ENCODE data around the gene LMO4. TPM values are rescaled to one million over a fixed set of nuclear protein-coding genes. Genes with fewer than 3 reads are reported as not detected.

Gene LMO4
- polyA plus RNA-seq, 12 donors: 44.1 to 109 (median 55.2) TPM; not detected in 1

DNA sequence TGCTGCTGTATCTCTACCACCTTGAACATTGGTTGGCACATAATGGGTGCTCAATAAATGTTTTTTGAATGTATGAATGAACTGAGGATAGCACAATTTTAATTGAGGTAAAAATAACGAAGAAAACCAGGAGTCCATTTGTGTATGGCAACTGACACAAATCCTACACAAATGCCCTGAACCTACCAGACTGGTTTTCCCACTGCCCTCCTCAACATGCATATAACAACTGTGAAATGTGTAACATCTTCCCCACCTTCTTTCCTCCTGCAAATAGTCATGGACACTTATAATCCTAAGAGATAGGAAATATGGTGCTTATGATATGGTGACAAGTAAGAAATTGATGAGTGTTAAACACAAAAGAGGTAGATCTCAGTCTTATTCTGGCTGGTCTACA, 9.9 kb upstream of the LMO4 start:
- DNase-seq: no peak

DNA sequence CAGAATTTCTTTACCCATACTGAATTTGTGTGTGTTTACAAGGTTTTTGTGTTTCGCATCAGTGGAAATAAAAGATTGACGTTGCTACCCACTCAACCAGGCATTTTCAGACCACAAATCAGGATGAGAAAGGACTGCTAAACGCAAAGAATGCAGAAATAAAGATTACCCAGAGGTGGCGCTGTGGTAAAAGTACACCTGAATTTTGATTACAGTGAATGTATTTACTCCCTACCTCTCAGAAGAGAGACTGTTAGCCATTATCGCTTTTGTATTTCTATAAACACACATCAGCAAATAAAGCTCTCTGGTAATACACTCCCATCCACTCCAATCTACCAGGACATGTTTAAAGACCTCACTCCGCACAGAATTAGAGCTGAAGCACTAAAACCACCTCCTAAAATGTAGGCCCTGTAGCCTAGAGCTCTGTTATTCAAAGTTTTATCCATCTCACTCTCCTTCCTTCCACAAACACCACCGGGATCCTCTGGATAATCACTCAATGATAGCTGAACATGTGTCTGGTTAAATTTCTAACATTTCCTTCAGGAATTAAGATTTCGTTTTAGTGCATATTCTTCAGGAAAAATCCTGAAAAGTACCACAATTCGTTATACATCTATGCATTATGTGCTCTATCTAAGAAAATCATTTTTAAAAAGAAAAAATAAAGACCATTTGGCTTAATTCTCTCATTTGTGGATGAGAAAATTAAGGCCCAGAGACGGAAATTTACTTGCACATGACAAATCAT, 2.5 kb upstream of the LMO4 start:
- DNase-seq: peak; percentile 56

- peak; percentile 37 for DNase-seq
These were observed 1.1 kb upstream of the LMO4 start for GRCh38 chr1:87327376-87328271.

DNA sequence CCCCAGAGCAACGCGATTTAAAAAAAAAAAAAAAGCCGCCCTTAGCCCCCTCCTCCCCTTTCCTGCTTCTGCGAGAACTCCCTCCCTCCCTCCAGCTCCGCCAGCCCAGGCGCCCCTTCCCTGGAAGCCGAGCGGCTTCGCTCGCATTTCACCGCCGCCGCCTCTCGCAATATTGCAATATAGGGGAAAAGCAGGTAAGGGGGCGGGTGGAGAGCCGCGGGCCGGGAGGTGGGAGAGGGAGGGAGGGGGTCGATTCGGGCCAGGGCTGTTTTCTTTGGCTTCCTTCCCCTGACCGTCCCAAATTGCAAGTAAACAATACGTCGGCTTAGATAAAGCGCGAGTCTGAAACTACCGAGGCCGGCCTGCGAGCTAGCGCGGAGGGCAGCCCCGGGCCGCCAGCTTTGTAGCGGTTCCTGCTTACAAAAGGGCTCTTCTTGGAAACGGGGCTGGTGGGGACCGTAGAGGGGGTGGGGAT, 408 bp downstream of the LMO4 start:
- DNase-seq: peak; percentile 63

DNA sequence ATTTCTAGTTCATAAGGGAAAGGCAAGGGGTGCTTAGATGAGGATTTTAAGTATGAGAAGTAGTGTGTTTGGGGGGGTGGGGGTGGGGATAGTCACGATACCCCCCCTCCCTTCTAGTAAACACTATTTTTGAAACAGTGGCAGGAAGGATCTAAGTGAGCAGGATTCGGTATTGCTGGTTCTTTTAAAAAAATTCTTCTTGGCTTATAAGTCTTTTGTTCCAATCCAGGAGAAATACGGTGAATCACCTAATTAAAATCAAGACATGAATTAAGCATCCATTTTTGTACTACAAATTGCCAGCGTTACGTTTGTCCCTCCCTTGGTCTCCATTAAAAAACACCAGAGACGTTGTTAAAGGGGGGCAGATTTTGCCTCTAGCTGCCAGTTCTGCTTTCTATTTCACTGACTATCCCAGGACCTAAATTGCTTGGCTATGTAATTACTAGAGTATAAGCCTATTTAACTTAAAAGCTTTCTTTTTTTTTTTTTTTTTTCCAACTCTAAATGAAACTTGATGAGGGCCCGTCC, 911 bp downstream of the LMO4 start:
- DNase-seq: peak; percentile 46

DNA sequence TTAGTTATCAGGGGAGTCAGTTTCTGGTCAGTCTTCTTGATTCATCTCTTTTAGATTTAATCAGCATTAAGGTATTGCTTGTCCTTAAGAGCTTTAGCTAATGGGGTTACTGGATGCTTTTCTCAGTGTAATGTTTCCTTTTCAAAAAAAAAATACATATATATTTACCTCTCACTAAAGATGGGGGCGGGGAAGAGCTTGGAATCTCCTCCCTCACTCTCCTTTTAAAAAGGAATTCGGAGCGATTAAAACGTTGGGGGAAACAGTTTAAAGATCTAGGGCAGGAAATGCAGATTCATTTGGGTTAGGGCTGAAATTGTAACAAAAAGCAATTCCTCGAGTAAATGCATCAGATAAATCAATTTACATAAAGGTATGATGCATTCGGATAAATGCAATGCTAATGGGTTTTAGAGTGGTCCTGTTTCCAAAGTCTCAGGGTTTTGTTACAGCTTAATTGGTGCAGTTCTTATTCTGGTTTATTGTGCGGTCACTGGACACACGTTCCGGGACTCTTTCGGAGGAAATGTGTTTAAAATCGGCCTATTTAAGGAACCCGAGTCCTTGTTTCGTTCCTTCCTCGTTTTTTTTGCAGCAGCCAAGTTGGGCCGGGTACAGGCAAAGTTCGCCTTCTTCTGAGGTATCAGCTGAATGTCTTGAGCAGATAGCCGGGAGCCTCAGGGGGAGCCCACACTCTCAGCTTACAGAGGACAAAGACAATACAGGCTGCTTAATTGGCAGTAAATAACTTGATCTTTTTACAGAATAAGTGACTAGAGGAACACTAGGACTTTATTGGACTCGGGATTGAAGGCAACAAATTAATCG, 1.6 kb downstream of the LMO4 start:
- DNase-seq: peak; percentile 40

DNA sequence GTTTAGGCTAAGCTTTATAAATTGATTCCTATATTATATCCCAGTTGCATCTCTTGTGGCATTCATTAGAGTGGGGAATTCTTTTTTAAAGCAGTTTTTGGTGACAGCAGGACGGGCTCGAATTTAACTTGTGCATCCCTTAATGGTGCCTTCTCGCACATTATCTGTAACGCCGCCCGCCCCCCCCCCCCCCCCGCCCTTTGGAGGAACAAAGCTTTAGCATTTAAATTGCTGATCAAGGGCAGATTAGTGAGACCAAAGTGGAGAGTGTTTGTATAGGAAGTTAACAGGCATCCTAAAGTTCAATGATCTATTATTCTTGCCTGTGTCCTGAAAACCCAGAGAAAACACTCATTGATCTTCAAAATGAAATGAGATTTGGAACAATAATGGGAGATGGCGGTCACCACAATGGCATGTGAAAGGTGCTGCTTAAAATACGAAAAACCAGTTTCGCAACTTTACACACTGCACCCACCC, 2.2 kb downstream of the LMO4 start:
- DNase-seq: no peak

DNA sequence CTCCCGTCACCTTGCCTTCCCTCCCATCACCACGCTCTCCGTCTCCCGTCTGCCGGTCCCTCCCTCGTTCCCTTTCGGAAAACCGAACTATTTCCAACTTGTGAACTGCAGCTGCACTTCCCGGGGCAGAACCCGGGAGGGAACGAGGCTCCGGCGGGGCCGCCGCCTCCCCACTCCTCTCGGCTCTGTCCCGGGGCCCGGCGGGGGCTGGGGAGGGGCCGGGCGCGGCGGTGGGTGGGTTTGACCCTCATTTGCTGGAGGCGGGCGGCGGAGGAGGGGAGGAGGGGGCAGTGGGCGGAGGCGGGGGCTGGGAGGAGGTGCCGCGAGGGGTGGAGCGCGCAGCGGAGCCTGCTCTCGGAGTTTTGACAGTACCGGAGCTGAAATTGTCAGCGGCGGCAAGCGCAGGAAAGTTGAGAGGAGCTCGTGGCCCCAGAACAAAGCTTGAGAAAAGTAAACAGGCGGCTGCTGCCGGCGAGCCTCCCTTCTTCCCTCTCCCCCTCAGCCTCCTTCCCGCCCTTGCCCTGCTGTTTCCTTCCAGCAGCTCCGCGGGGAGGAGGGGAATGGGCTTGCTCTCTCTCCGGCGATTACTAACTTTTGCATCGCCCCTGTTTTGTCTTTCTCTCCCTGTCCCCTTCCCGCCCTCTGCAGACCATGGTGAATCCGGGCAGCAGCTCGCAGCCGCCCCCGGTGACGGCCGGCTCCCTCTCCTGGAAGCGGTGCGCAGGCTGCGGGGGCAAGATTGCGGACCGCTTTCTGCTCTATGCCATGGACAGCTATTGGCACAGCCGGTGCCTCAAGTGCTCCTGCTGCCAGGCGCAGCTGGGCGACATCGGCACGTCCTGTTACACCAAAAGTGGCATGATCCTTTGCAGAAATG, 2.9 kb downstream of the LMO4 start:
- DNase-seq: peak; percentile 83

DNA sequence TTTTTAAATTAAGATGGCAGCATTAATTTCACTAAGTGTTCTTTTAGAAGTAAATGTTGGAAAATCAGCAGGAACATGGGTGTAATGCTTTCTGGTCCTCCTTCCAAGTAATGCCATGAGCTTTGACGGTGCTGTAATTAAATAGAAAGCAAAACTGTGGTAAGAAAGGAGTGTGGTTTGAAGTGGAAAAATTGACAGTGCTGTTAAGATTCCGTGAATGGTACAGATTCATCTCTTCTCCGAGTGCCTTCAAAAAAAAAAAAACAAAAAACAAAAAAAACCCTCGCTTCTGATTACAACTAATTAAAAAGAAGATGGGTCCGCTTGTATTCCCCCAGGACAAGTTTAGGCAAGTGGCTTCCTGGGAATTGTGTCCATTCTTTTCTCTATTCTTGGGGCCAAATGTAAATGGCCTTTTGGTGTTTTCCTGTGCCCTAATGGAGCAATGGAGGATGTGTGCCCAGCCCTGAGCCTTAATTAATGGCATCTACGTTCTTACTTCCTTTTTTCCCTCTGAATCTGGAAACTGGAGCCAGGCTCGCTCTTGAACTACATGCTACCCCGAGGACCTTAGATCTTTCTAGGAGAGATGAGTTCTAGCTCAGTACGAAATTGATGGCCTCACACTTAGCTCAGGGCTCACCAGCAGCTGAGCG, 5.1 kb downstream of the LMO4 start:
- no peak for DNase-seq

GRCh38 chr1:87334351-87335174, 5.9 kb downstream of the LMO4 start:
- DNase-seq: no peak

DNA sequence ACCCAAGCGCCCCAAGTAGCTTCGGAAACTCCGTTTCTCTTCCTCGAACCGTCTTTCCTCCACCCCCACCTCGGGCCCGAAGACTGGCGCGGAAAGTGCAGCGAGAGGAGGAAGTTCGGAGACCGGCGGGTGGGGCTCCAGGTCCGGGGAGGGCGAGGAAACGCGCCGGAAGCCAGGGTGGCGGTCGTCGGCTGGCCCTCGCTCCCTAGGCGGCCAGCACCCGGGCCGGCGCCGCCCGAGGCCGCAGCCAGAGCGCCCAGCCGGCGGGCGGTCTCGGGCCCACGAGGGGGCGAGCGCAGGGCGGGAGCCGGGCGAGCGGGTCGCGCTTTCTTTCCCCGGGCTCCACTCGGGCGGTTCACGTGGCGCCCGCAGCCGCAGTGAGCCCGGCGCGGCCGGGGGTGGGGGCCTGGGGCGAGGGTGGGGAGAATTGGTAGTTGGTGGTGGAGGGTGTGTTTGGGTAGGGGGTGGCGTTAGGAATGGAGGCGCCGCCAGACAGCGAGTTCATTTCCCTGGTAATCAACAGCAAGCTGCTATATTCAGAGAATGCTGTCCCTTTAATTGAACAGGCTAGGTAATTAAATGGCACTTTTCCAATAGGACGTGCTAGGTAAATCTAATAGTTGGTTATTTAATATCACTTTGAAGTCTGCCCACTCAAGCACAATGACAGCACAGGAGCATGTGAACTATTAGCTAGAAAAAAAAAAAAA, 6.7 kb downstream of the LMO4 start:
- DNase-seq: peak; percentile 52

- DNase-seq: no peak
These were observed 8.0 kb downstream of the LMO4 start for GRCh38 chr1:87336623-87337067.

- no peak for DNase-seq
These were observed 8.9 kb downstream of the LMO4 start for GRCh38 chr1:87337606-87338005.

DNA sequence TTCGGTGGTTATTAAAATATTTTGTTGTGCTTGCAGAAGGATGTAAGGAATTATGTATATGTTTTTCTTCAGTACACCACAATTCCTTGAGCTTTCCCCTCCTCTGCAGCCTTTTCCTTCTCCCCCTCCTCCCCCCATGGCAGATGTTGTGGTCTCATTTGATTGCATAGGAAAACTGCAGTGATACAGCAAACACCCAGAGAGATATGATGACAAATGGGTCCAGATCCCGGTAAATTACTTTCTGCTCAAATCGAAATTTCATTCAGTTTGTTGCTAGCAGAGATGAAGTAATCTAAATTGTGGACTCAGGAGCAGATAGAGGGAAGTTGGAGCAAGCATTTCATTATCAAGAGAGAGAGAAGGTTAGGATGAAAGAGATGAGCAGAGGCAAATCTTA, 9.9 kb downstream of the LMO4 start:
- no peak for DNase-seq

DNA sequence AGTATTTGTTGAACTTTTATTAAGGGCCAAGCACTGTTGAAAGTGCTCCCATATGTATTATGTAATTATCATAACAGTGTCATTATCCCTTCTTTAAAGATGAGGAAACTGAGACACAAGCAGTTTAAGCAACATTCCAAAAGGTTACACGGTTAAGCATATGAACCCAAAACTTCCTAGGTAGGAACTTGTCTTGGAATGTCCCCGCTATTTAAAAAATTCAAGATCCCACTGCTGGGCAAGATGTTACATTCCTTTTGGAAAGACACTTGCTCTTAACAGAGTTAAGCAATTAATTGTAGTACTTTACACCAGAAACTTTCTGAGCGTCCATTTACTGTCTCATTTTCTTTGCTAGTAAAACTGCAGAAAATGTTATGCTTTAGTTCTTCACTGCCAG, 15.6 kb downstream of the LMO4 start:
- DNase-seq: no peak

DNA sequence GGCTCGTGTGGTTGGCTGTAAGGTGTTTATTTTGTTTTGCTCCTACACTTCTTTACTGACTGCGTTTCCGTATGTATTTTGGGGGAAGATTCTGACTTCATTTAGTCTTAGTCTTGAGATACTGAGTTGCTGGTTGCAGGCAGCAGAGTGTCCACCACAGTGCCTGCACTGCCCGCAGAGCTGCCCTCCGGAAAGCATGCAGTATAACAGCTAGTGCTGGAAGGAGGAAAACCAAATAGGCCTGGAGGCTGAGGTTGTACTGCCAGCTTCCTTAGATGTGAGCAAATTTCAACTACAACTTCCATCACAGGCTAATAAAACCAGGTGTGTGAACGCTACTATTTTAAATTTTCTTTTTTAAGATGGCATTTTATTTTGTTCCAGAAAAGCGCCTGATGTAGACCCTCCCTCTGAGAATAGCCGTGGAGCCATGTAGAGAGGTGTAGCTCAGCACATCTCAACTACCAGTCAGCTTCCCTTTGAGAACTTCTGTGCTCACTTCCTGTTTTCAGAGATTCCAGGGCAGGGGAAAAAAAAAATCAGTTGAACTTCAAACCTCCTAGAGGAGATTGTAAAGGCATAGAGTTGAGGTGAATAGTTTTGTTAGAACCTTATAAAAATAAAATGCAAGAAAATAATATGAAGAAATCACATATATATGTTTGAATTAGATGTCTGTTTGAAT, 17.6 kb downstream of the LMO4 start:
- no peak for DNase-seq

- no peak for DNase-seq
These were observed 19.8 kb downstream of the LMO4 start for GRCh38 chr1:87348341-87349019.

Measured in muscle of arm (tissue), 12 donors.